Type B pancreatic cell (in vitro differentiated cells): Measurements from ENCODE around the gene MTERF2. TPM values are rescaled to one million over a fixed set of nuclear protein-coding genes. Genes with fewer than 3 reads are reported as not detected.
"Not testable (repeated sequence)": the region's sequence is repeated elsewhere in the genome, so short reads cannot be mapped to it uniquely, and the experiment has no call there.

Source experiments
- DNase-seq: peaks from one replicate; pipeline ENCODE4 v3.0.0; 2021; ENCODE audit warnings: mixed read lengths; ENCODE audit not compliant: unreplicated experiment; ENCODE audit errors: extremely low spot score
- H3K27ac Mint-ChIP-seq: 2 replicates; pipeline ENCODE4 v1.8.0; 2021; ENCODE audit warnings: mild to moderate bottlenecking, mixed read lengths
- H3K27me3 Mint-ChIP-seq: 2 replicates; pipeline ENCODE4 v1.8.0; 2021; ENCODE audit warnings: mixed read lengths
- H3K36me3 Mint-ChIP-seq: 2 replicates; pipeline ENCODE4 v1.8.0; 2021; ENCODE audit warnings: mixed read lengths
- H3K4me1 Mint-ChIP-seq: one replicate; pipeline ENCODE4 v1.8.0; 2021; ENCODE audit warnings: mixed read lengths; ENCODE audit not compliant: unreplicated experiment
- H3K4me3 Mint-ChIP-seq: 2 replicates; pipeline ENCODE4 v1.8.0; 2021; ENCODE audit warnings: mild to moderate bottlenecking, mixed read lengths
- H3K9me3 Mint-ChIP-seq: 2 replicates; pipeline ENCODE4 v1.8.0; 2021; ENCODE audit warnings: mixed read lengths
- CTCF ChIP-seq: fragments of 200-600 bp; sonication (generic); conservative IDR thresholded peaks from 2 replicates; pipeline ENCODE4 v1.5.0; 2021; ENCODE audit warnings: antibody characterized with exemption, mild to moderate bottlenecking
- total RNA-seq: library from RNA; stranded (reverse); gene quantifications from 2 replicates; pipeline ENCODE4 v1.2.1, GENCODE V29; 2021; ENCODE audit warnings: low replicate concordance

The MTERF2 gene
- total RNA-seq, 1 donor from 2014 or later, result 16.0 TPM

GRCh38 chr12:107029081-107029480 lies 42.1 kb upstream of the MTERF2 start:
- H3K36me3 Mint-ChIP-seq, result no peaks in the 10 kb centered on the region
- H3K9me3 Mint-ChIP-seq, result no peaks in the 10 kb centered on the region
- no peak for DNase-seq
- H3K27ac Mint-ChIP-seq, result peak overlapping the region; percentile 87
- peaks cover 20% of the 10 kb centered on the region for H3K4me1 Mint-ChIP-seq
- TF ChIP-seq CTCF, result no peak
- H3K4me3 Mint-ChIP-seq, result no peak overlapping the region
- H3K27me3 Mint-ChIP-seq, result no peaks in the 10 kb centered on the region

- no peak for TF ChIP-seq CTCF
- Mint-ChIP-seq H3K9me3 (no peaks in the 10 kb centered on the region), H3K27me3 (no peaks in the 10 kb centered on the region), H3K4me3 (peak overlapping the region; percentile 75), H3K36me3 (no peaks in the 10 kb centered on the region), H3K27ac (peak overlapping the region; percentile 99), H3K4me1 (peaks cover 20% of the 10 kb centered on the region)
- no peak for DNase-seq
These were observed 40.7 kb upstream of the MTERF2 start for GRCh38 chr12:107027636-107028053.

GRCh38 chr12:107026806-107027635 lies 40.1 kb upstream of the MTERF2 start:
- Mint-ChIP-seq H3K27ac (peak overlapping the region; percentile 99), H3K4me1 (peaks cover 20% of the 10 kb centered on the region), H3K9me3 (no peaks in the 10 kb centered on the region), H3K36me3 (no peaks in the 10 kb centered on the region), H3K4me3 (peak overlapping the region; percentile 75), H3K27me3 (no peaks in the 10 kb centered on the region)
- no peak for DNase-seq
- no peak for TF ChIP-seq CTCF

GRCh38 chr12:107026356-107026755 lies 39.4 kb upstream of the MTERF2 start:
- not testable (repeated sequence) for H3K36me3 Mint-ChIP-seq, DNase-seq, H3K4me3 Mint-ChIP-seq, H3K9me3 Mint-ChIP-seq, H3K27me3 Mint-ChIP-seq
- peak overlapping the region; percentile 99 for H3K27ac Mint-ChIP-seq
- peaks cover 20% of the 10 kb centered on the region for H3K4me1 Mint-ChIP-seq

- H3K27me3 Mint-ChIP-seq, result no peaks in the 10 kb centered on the region
- no peak overlapping the region for H3K27ac Mint-ChIP-seq
- H3K4me1 Mint-ChIP-seq, result peaks cover 20% of the 10 kb centered on the region
- no peak for DNase-seq
- no peaks in the 10 kb centered on the region for H3K9me3 Mint-ChIP-seq
- no peak overlapping the region for H3K4me3 Mint-ChIP-seq
- TF ChIP-seq CTCF, result no peak
- no peaks in the 10 kb centered on the region for H3K36me3 Mint-ChIP-seq
These were observed 38.7 kb upstream of the MTERF2 start for GRCh38 chr12:107025671-107026070.

GRCh38 chr12:107019546-107019945 lies 32.6 kb upstream of the MTERF2 start:
- no peak for TF ChIP-seq CTCF
- H3K9me3 Mint-ChIP-seq, result no peaks in the 10 kb centered on the region
- no peak overlapping the region for H3K27ac Mint-ChIP-seq
- no peaks in the 10 kb centered on the region for H3K4me1 Mint-ChIP-seq
- no peaks in the 10 kb centered on the region for H3K27me3 Mint-ChIP-seq
- peaks cover 3% of the 10 kb centered on the region for H3K36me3 Mint-ChIP-seq
- H3K4me3 Mint-ChIP-seq, result no peak overlapping the region
- DNase-seq, result no peak
